HG02571 (cell line): ENCODE measurements around the gene BICD1.
A peak's percentile ranks its signal among the peaks of the same experiment; 100 is the strongest.
"Not testable (repeated sequence)": the region's sequence is repeated elsewhere in the genome, so short reads cannot be mapped to it uniquely, and the experiment has no call there.

Experiments
- ATAC-seq: cut with Tn5 transposase; IDR thresholded peaks from one replicate; pipeline ENCODE4 v1.9.1; 2021; ENCODE audit warnings: mild to moderate bottlenecking, moderate library complexity; ENCODE audit not compliant: unreplicated experiment

The BICD1 gene

GRCh38 chr12:32106517-32107358, at the start of gene BICD1:
TSS of gene BICD1 (plus strand) at chr12:32106847. CDS start at chr12:32107332, 485 bp downstream.
- peak; percentile 77 for ATAC-seq

- ATAC-seq, result no peak
These were observed 45.6 kb upstream of the BICD1 start for GRCh38 chr12:32061033-32061432.

- no peak for ATAC-seq
These were observed 43.8 kb upstream of the BICD1 start for GRCh38 chr12:32062881-32063280.

GRCh38 chr12:32063796-32064195, 42.9 kb upstream of the BICD1 start:
- ATAC-seq, result no peak

GRCh38 chr12:32066206-32066605, 40.4 kb upstream of the BICD1 start:
- no peak for ATAC-seq

- ATAC-seq, result no peak
These were observed 37.6 kb upstream of the BICD1 start for GRCh38 chr12:32069071-32069470.

- ATAC-seq, result no peak
These were observed 36.9 kb upstream of the BICD1 start for GRCh38 chr12:32069731-32070130.

GRCh38 chr12:32070370-32070769, 36.3 kb upstream of the BICD1 start:
- no peak for ATAC-seq

GRCh38 chr12:32072102-32072501, 34.5 kb upstream of the BICD1 start:
- ATAC-seq, result no peak

GRCh38 chr12:32074432-32074831, 32.2 kb upstream of the BICD1 start:
- no peak for ATAC-seq

- ATAC-seq, result no peak
These were observed 29.7 kb upstream of the BICD1 start for GRCh38 chr12:32076941-32077340.

GRCh38 chr12:32080435-32080834, 26.2 kb upstream of the BICD1 start:
- ATAC-seq, result no peak

GRCh38 chr12:32083489-32083888, 23.2 kb upstream of the BICD1 start:
- ATAC-seq, result no peak

GRCh38 chr12:32084017-32084688, 22.5 kb upstream of the BICD1 start:
- no peak for ATAC-seq

GRCh38 chr12:32084753-32085152, 21.9 kb upstream of the BICD1 start:
- no peak for ATAC-seq

- no peak for ATAC-seq
These were observed 19.3 kb upstream of the BICD1 start for GRCh38 chr12:32087306-32087705.

GRCh38 chr12:32089156-32089555, 17.5 kb upstream of the BICD1 start:
- no peak for ATAC-seq

- ATAC-seq, result no peak
These were observed 17.1 kb upstream of the BICD1 start for GRCh38 chr12:32089586-32089985.

- no peak for ATAC-seq
These were observed 15.0 kb upstream of the BICD1 start for GRCh38 chr12:32091696-32092095.

- ATAC-seq, result no peak
These were observed 8.5 kb upstream of the BICD1 start for GRCh38 chr12:32098112-32098511.

GRCh38 chr12:32099275-32099674, 7.4 kb upstream of the BICD1 start:
- ATAC-seq, result not testable (repeated sequence)

GRCh38 chr12:32100361-32100760, 6.3 kb upstream of the BICD1 start:
- no peak for ATAC-seq
